Suprapubic skin (tissue), 4 donors: ENCODE data around the gene NTM. TPM values are rescaled to one million over a fixed set of nuclear protein-coding genes. Genes with fewer than 3 reads are reported as not detected.

ENCODE experiments used
- DNase-seq, 2 donors: peaks; one replicate each; pipeline ENCODE4 v3.0.0-alpha.2; 2019; ENCODE audit warnings: low spot score in 2 of 2
- H3K27ac ChIP-seq: fragments of 200-600 bp; sonication (generic); one replicate; pipeline ENCODE4 v1.5.1; 2019
- H3K27me3 ChIP-seq: fragments of 200-600 bp; sonication (generic); one replicate; pipeline ENCODE4 v1.5.1; 2019
- H3K36me3 ChIP-seq: fragments of 200-600 bp; sonication (generic); one replicate; pipeline ENCODE4 v1.5.1; 2019
- H3K4me1 ChIP-seq: fragments of 200-600 bp; sonication (generic); one replicate; pipeline ENCODE4 v1.5.1; 2019
- H3K4me3 ChIP-seq: fragments of 200-600 bp; sonication (generic); one replicate; pipeline ENCODE4 v1.5.1; 2019; ENCODE audit warnings: mild to moderate bottlenecking
- H3K9me3 ChIP-seq: fragments of 200-600 bp; sonication (generic); one replicate; pipeline ENCODE4 v1.5.1; 2019
- EP300 ChIP-seq: sonication (generic); formaldehyde crosslinking; IDR thresholded peaks from one replicate; pipeline ENCODE4 v1.6.1; 2017; ENCODE audit warnings: antibody characterized with exemption
- POLR2A ChIP-seq, 2 donors: fragments of 450-650 bp; IDR thresholded peaks; one replicate each; pipeline ENCODE4 v1.6.1; 2017; ENCODE audit warnings: antibody characterized with exemption in 2 of 2, mild to moderate bottlenecking in 2 of 2, moderate library complexity in 2 of 2
- POLR2AphosphoS5 ChIP-seq, 3 donors: sonication (generic); formaldehyde crosslinking; IDR thresholded peaks; one replicate each; pipeline ENCODE4 v1.6.1; 2017; ENCODE audit warnings: antibody characterized with exemption in 3 of 3
- WGBS: methylation state at CpG from one replicate; pipeline ENCODE4 v1.1.5; 2018; 5-methylcytosine and 5-hydroxymethylcytosine counted together
- total RNA-seq, 4 donors: library from RNA; depleted of rRNA; stranded (reverse); fragments of >200 nt; gene quantifications; one replicate each; pipeline ENCODE4 v1.1.0, GENCODE V29; 2016
- TF ChIP-seq, protein P1 (sequence below), 2 donors: fragments of 200-600 bp in 1 of 2; fragments of 450-650 bp in 1 of 2; sonication (generic) in 1 of 2; IDR thresholded peaks; one replicate each; pipeline ENCODE4 v1.5.1; 2016 to 2019; ENCODE audit warnings: antibody characterized with exemption in 2 of 2, mild to moderate bottlenecking in 1 of 2, moderate library complexity in 1 of 2

Gene NTM
- total RNA-seq, 4 donors from 2014 or later: 0.19 to 19.1 (median 2.1) TPM

DNA sequence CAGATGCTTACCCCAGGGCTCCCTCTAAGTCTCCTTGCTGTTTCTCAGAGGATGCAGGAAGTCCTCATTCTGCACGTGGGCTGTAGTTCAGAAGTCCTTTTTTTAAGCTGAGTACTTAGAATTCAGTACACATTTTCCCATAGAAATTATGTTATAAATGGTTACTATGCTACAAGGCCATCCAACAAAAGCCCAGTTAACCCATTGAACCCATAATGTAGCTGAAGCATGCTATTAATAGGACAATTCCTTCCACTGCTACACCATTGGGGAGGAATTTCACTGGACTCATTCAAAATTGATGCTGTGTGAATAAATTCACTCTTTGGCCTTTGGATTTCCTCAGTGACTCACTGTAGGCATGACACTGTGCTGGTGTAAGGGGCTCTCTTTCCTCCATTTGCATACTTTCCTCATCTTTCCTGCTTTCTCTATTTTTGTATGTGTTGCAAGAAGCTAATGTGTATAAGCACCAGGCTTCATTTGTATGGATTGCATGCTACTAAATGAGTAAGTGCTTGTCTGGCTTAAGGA, 148.0 kb downstream of the NTM start:
- no peak for DNase-seq
- WGBS: 14% methylated on average over 1 of the region's 1 CpG
- H3K4me1 ChIP-seq: no peaks in the 10 kb centered on the region
- no peak overlapping the region for H3K4me3 ChIP-seq
- TF ChIP-seq EP300 (no peak), POLR2AphosphoS5 (IDR thresholded peaks at IDR 0.05) (no peak), POLR2A (IDR thresholded peaks at IDR 0.05) (no peak)
- TF ChIP-seq, protein P1, sequence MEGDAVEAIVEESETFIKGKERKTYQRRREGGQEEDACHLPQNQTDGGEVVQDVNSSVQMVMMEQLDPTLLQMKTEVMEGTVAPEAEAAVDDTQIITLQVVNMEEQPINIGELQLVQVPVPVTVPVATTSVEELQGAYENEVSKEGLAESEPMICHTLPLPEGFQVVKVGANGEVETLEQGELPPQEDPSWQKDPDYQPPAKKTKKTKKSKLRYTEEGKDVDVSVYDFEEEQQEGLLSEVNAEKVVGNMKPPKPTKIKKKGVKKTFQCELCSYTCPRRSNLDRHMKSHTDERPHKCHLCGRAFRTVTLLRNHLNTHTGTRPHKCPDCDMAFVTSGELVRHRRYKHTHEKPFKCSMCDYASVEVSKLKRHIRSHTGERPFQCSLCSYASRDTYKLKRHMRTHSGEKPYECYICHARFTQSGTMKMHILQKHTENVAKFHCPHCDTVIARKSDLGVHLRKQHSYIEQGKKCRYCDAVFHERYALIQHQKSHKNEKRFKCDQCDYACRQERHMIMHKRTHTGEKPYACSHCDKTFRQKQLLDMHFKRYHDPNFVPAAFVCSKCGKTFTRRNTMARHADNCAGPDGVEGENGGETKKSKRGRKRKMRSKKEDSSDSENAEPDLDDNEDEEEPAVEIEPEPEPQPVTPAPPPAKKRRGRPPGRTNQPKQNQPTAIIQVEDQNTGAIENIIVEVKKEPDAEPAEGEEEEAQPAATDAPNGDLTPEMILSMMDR (IDR thresholded peaks at IDR 0.05): no peak
- no peaks in the 10 kb centered on the region for H3K36me3 ChIP-seq
- no peak overlapping the region for H3K27ac ChIP-seq
- H3K9me3 ChIP-seq: no peaks in the 10 kb centered on the region
- no peaks in the 10 kb centered on the region for H3K27me3 ChIP-seq

DNA sequence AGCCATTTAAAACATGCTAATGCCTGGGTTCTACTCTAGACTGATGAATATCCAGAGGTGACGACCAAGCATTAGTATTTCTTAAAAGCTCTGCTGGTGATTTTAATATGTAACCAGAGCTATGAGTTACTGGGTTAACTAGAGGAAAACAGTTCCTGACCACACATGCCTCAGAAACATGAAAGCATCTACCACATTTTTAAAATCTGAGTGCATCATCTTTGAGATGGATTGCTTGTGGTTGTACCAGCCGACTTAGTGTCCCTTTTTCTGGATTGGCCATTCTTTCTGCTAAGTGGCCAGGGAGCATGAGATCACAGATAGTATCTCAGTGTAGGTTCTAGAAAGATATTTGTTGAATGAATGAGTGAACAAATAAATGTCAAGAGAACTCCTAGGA, 152.4 kb downstream of the NTM start:
- H3K27me3 ChIP-seq: peaks cover 4% of the 10 kb centered on the region
- TF ChIP-seq, protein P1 (IDR thresholded peaks at IDR 0.05): no peak
- no peak for TF ChIP-seq POLR2AphosphoS5 (IDR thresholded peaks at IDR 0.05)
- TF ChIP-seq POLR2A (IDR thresholded peaks at IDR 0.05): no peak
- TF ChIP-seq EP300: no peak
- no peaks in the 10 kb centered on the region for H3K9me3 ChIP-seq
- H3K36me3 ChIP-seq: no peaks in the 10 kb centered on the region
- no peak overlapping the region for H3K27ac ChIP-seq
- no peak overlapping the region for H3K4me3 ChIP-seq
- WGBS: 89% methylated on average over 2 of the region's 2 CpGs
- no peaks in the 10 kb centered on the region for H3K4me1 ChIP-seq
- DNase-seq: no peak

DNA sequence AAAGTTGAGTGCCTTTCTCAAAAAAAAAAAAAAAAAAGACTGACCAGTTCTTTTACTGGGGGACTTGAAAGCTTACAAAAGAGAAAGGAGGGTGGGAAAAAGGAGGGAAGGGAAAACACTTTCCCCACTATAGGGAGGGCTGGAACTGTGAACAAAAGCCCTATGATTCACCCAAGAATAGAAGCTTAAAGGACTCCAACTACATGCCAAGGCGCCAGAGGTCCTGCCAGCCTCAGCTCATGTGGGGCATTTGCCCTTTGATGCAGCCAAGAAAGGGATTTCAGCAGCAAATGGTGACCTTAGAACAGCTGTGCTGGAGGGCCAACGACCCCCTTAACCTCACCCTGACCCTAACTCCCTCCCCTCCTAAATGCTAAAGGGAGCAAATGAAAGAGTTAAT, 160.0 kb downstream of the NTM start:
- Histone ChIP-seq H3K27me3 (peaks cover under 1% of the 10 kb centered on the region), H3K36me3 (no peaks in the 10 kb centered on the region), H3K4me1 (no peaks in the 10 kb centered on the region), H3K27ac (no peak overlapping the region), H3K9me3 (no peaks in the 10 kb centered on the region), H3K4me3 (no peak overlapping the region)
- WGBS: 44% methylated on average over 2 of the region's 2 CpGs
- no peak for DNase-seq
- TF ChIP-seq, protein P1 (IDR thresholded peaks at IDR 0.05): no peak
- TF ChIP-seq POLR2A (IDR thresholded peaks at IDR 0.05): no peak
- TF ChIP-seq EP300: no peak
- no peak for TF ChIP-seq POLR2AphosphoS5 (IDR thresholded peaks at IDR 0.05)

DNA sequence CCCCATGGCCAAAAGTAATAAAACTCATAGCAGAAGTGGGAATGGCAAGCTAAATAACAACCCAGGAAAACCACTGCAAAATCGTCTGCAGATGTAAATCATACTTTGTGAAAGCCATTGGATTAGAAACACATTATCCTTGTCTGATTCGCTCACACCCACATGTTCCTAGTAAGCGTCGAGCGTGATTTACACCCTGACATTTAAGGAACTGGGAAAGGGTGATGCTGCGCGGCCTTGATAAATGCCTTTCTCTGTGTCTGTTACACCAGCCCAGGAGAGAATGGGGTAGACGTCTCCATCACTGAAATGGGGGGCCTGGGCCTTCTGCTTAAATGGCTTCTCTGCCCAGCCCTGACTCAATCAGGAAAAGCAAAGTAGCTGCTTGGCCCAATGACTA, 162.7 kb downstream of the NTM start:
- no peaks in the 10 kb centered on the region for H3K9me3 ChIP-seq
- H3K27ac ChIP-seq: no peak overlapping the region
- DNase-seq: no peak
- no peak for TF ChIP-seq POLR2AphosphoS5 (IDR thresholded peaks at IDR 0.05)
- TF ChIP-seq POLR2A (IDR thresholded peaks at IDR 0.05): no peak
- no peak for TF ChIP-seq EP300
- TF ChIP-seq, protein P1 (IDR thresholded peaks at IDR 0.05): no peak
- no peak overlapping the region for H3K4me3 ChIP-seq
- no peaks in the 10 kb centered on the region for H3K36me3 ChIP-seq
- H3K27me3 ChIP-seq: peaks cover 7% of the 10 kb centered on the region
- WGBS: 53% methylated on average over 8 of the region's 8 CpGs
- H3K4me1 ChIP-seq: no peaks in the 10 kb centered on the region

DNA sequence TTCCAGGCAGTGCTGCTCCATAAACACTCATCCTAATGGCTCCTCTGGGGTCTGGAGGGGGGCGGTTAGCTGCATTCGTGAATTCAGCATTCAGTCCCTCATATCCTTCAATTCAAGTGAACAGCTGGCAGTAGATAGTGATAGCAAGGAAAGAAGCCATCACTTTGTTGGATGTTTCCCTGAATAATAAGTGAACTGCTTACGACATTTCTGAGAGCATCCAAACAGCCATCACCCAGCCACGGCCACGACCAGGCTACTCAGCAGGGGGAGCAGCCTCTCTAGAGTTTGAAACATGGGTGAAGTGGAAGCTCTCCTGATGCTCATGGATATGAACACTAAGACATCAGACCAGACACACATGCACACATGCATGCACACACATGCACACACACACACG, 163.6 kb downstream of the NTM start:
- no peaks in the 10 kb centered on the region for H3K4me1 ChIP-seq
- 72% methylated on average over 5 of the region's 6 CpGs for WGBS
- TF ChIP-seq, protein P1 (IDR thresholded peaks at IDR 0.05): no peak
- no peak for TF ChIP-seq EP300
- TF ChIP-seq POLR2A (IDR thresholded peaks at IDR 0.05): no peak
- TF ChIP-seq POLR2AphosphoS5 (IDR thresholded peaks at IDR 0.05): no peak
- H3K27me3 ChIP-seq: peaks cover 7% of the 10 kb centered on the region
- no peaks in the 10 kb centered on the region for H3K36me3 ChIP-seq
- no peak for DNase-seq
- no peak overlapping the region for H3K27ac ChIP-seq
- H3K9me3 ChIP-seq: no peaks in the 10 kb centered on the region
- H3K4me3 ChIP-seq: no peak overlapping the region
